SH-SY5Y (cell line): ENCODE measurements around the gene ANTXR1.

ENCODE experiments used
- GATA2 ChIP-seq: IDR thresholded peaks from 2 replicates; pipeline ENCODE4 v1.6.1; 2011; ENCODE audit warnings: mild to moderate bottlenecking, low read depth, low read length
- GATA3 ChIP-seq: IDR thresholded peaks from 2 replicates; pipeline ENCODE4 v1.6.1; 2011; ENCODE audit warnings: low read depth, mild to moderate bottlenecking, low read length, moderate library complexity

DNA sequence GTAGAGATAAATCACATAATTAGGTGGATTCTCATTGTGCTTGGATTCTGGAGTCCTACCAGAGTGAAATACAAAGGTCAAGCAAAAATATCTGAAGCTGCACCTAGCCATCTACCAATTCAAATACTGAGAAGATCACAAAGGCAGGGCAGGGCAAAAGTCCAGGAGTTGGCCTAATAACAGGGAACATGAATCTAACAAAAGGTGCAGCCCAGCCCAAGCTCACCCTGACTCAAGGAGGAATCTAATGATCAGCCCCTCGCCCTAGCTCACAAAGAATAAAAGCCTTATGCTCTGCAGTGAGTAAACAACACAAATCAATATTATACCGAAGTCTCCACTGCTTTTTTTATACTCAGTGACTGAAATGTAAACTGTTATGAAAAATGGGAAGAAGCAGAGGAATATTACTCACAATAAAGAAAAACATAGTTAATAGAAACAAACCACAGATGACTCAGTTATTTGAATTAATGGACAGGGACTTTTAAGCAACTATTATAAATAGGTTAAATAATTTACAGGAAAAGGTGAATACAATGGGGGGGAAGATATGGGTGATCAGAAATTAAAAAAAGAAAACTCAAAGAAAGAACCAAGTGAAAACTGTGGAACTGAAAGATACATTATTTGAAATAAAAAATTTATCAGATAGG is 49.5 kb downstream of the ANTXR1 start:
- TF ChIP-seq GATA3 (no peak), GATA2 (no peak)
